ENCODE measurements around the gene CACNA1C. TPM values are rescaled to one million over a fixed set of nuclear protein-coding genes. Genes with fewer than 3 reads are reported as not detected.

CACNA1C gene
- total RNA-seq, 4 donors from 2014 or later = 3.8 to 13.6 (median 5.7) TPM

DNA sequence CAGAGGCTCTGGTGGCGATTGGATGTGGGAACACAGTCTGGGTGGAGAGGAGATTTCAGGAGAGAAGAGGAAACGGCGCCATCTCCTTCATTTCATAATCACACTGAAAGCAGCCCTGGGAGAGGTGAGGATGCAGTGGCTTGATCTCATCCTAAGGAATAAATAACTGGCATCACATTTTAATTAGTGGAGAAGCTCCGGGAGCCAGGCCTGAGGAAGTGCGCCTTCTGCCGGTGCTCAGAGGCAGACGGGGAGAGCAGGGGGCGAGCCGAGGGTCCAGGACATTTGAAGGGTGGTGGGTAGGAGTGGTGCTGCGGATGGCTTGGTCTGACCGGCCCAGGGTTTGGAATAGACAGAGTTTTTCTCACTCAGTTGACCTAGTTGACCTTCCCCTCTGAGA is 265.0 kb downstream of the CACNA1C start:
- no peak for DNase-seq (ENCODE audit: low spot score)
- no peak for ATAC-seq (ENCODE audit: low FRiP score)
- TF ChIP-seq, protein P1, sequence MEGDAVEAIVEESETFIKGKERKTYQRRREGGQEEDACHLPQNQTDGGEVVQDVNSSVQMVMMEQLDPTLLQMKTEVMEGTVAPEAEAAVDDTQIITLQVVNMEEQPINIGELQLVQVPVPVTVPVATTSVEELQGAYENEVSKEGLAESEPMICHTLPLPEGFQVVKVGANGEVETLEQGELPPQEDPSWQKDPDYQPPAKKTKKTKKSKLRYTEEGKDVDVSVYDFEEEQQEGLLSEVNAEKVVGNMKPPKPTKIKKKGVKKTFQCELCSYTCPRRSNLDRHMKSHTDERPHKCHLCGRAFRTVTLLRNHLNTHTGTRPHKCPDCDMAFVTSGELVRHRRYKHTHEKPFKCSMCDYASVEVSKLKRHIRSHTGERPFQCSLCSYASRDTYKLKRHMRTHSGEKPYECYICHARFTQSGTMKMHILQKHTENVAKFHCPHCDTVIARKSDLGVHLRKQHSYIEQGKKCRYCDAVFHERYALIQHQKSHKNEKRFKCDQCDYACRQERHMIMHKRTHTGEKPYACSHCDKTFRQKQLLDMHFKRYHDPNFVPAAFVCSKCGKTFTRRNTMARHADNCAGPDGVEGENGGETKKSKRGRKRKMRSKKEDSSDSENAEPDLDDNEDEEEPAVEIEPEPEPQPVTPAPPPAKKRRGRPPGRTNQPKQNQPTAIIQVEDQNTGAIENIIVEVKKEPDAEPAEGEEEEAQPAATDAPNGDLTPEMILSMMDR (IDR thresholded peaks at IDR 0.05) = no peak

DNA sequence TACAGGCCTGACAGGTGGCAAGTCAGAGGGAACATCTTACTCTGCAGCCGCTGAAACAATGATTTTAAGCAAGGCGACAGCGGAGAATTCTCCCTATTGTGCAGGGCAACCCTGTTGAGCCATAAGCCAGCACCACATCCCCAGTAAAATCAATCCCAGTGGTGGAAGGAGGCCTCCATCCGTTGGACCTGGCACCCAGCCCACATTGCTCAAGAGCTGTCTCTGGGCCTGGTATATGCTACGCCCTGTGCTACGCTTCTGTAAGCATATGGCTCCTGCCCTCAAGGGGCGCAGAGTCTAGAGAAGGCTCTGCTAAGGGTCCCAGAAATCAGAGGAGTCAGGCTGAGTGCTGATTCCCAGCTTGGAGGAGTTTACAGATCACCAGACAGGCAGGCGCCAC is 265.5 kb downstream of the CACNA1C start:
- ATAC-seq (ENCODE audit: low FRiP score) (no peak), DNase-seq (ENCODE audit: low spot score) (no peak)
- TF ChIP-seq, protein P1 (IDR thresholded peaks at IDR 0.05) = no peak

DNA sequence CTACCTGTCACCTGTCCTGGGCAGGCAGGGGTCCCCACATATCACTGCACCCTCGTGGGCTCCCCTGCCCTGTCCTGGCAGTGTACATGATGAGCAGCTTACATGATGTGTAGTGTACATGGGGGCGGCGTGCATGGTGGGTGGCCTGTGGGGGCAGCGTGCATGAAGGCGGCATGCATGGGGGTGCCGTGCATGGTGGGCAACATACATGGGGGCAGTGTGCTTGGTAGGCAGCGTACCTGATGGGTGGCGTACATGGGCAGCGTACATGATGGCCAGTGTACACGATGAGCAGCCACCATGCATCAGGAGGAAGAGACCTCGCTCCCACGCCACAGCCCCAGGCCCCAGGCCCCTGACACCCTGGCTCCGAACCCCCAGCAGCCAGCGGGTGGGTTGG is 266.3 kb downstream of the CACNA1C start:
- no peak for DNase-seq (ENCODE audit: low spot score)
- ATAC-seq (ENCODE audit: low FRiP score) = no peak
- TF ChIP-seq, protein P1 (IDR thresholded peaks at IDR 0.05) = no peak

DNA sequence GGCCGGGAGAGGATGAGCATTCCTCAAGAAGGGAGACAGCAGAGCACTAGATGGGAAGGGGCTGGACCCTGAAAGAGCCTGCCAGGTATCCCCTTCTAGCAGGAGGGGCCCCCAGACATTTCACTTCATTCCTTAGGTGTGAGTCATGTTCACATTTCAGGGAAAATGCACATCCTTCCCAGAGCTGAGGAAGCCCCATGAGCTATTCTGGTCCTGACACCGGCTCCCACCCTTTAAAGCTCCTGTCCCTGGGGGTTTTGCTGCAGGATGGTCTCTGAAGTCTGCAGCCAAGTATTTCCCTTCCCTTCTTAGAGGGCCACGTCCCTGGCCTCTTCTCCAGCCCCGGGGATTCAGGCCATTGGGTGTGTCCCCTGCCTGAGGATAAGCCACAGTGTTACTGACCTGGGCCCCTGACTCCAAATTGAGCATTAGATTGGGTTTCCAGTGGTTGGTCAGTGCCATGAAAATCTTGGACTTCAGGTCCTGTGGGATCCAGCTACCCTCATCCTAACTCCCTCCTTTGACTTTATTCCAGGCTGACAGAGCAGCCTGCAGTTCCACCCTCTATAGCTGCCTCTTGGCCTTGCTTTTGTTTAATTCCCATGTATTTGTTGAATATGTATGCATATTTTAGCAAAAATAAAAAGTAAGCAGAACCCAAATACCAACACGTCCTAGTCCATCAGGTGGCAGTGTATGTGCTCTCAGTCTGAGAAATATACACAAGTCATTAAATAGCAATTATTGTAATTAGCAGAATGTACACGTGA is 267.1 kb downstream of the CACNA1C start:
- DNase-seq (ENCODE audit: low spot score) (no peak), ATAC-seq (ENCODE audit: low FRiP score) (no peak)
- TF ChIP-seq, protein P1 (IDR thresholded peaks at IDR 0.05) = no peak

DNA sequence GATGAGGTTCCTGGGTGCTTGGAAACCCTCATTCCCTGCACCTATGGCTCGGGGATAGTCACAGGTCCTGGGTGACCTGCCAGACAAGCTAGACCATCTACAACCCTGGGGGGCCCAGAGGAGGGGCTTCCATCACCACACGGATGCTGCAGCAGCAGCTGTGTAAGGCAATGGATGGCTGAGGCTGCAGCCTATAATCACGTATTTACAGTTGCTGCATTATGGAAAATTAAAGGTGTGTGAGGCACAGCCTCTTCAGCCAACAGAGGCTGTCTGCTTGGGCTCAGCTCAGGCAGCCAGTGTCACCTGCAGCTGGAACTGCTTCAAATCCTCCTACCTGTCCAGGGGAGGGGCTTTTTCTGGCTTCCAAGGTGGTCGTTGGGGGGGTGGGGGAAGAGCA is 268.1 kb downstream of the CACNA1C start:
- no peak for ATAC-seq (ENCODE audit: low FRiP score)

DNA sequence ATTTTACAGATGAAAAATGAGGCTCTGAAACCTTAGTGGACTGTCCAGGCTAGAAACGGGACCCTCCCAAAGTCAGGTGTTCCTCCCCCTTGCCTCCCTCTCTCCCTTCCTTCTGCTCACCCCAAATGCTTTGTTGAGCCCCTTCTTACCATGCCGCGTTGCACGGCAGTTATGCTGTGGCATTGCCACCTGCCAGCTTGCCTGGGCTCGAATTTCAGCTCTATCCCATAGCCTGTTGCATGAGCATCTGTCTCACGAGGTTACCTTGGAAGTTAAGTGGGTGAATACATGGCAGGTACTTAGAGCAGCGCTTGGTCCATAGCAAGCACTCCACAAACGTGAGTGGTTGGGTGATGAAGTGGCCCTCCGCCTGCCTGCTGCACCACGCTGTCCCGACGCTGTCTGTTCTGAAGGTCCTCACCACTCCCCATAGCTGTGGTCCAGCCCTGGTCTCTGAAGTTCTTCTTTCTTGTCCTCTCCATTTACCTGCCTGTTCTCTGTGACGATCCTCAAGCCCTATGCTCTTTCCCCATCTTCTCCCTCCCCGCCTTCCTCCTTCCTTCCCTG is 269.9 kb downstream of the CACNA1C start:
- TF ChIP-seq, protein P1 (IDR thresholded peaks at IDR 0.05) = no peak
- no peak for DNase-seq (ENCODE audit: low spot score)
- ATAC-seq (ENCODE audit: low FRiP score) = no peak

More for the DNA sequence above, 268.1 kb downstream of the CACNA1C start:
- TF ChIP-seq, protein P1 (IDR thresholded peaks at IDR 0.05) = no peak
- no peak for DNase-seq (ENCODE audit: low spot score)
